Endometrial microvascular endothelial cells (primary cell): ENCODE results near the gene SLC9C2. TPM values are rescaled to one million over a fixed set of nuclear protein-coding genes. Genes with fewer than 3 reads are reported as not detected.
"Not testable (repeated sequence)": the region's sequence is repeated elsewhere in the genome, so short reads cannot be mapped to it uniquely, and the experiment has no call there.

Source experiments
- in situ Hi-C: cut with HindIII; loops from 2 replicates; pipeline ENCODE4 v1.10.0; 2017; ENCODE audit warnings: low sequenced_read_pairs, low pct_unique_long_range_greater_than_20kb; ENCODE audit errors: inconsistent ontology term
- total RNA-seq: library from RNA; depleted of rRNA; stranded (reverse); fragments of >200 nt; gene quantifications from one replicate; pipeline ENCODE4 v1.2.3, GENCODE V29; 2015; ENCODE audit errors: inconsistent ontology term

The SLC9C2 gene
- total RNA-seq, 1 donor from 2014 or later: not detected

- in situ Hi-C loops: no loop called here
These were observed 106.0 kb downstream of the SLC9C2 start for GRCh38 chr1:173496757-173497320.

GRCh38 chr1:173495609-173496267 is 107.1 kb downstream of the SLC9C2 start:
- in situ Hi-C loops: no loop called here

- in situ Hi-C loops: not testable (repeated sequence)
These were observed 109.7 kb downstream of the SLC9C2 start for GRCh38 chr1:173493125-173493524.

- in situ Hi-C loops: no loop called here
These were observed 111.4 kb downstream of the SLC9C2 start for GRCh38 chr1:173491508-173491907.

GRCh38 chr1:173489929-173490328 is 112.9 kb downstream of the SLC9C2 start:
- in situ Hi-C loops: no loop called here

- in situ Hi-C loops: no loop called here
These were observed 113.7 kb downstream of the SLC9C2 start for GRCh38 chr1:173489149-173489600.

GRCh38 chr1:173488001-173488400 is 114.9 kb downstream of the SLC9C2 start:
- in situ Hi-C loops: no loop called here

GRCh38 chr1:173485401-173485800 is 117.5 kb downstream of the SLC9C2 start:
- in situ Hi-C loops: no loop called here

GRCh38 chr1:173484276-173484675 is 118.6 kb downstream of the SLC9C2 start:
- in situ Hi-C loops: no loop called here

- in situ Hi-C loops: no loop called here
These were observed 120.2 kb downstream of the SLC9C2 start for GRCh38 chr1:173482683-173483082.

- in situ Hi-C loops: no loop called here
These were observed 121.6 kb downstream of the SLC9C2 start for GRCh38 chr1:173481195-173481772.

GRCh38 chr1:173479649-173480048 is 123.2 kb downstream of the SLC9C2 start:
- in situ Hi-C loops: no loop called here

- in situ Hi-C loops: no loop called here
These were observed 124.7 kb downstream of the SLC9C2 start for GRCh38 chr1:173478094-173478674.

GRCh38 chr1:173477286-173478093 is 125.4 kb downstream of the SLC9C2 start, which contains the start of gene PRDX6:
PRDX6 (plus strand) TSS chr1:173477335; CDS start chr1:173477398, 63 bp downstream.
- in situ Hi-C loops: no loop called here

- in situ Hi-C loops: no loop called here
These were observed 126.1 kb downstream of the SLC9C2 start for GRCh38 chr1:173476665-173477285.

- in situ Hi-C loops: no loop called here
These were observed 126.6 kb downstream of the SLC9C2 start for GRCh38 chr1:173476197-173476664.

GRCh38 chr1:173475564-173476196 is 127.2 kb downstream of the SLC9C2 start:
- in situ Hi-C loops: no loop called here

- in situ Hi-C loops: not testable (repeated sequence)
These were observed 128.0 kb downstream of the SLC9C2 start for GRCh38 chr1:173474780-173475421.
